Omental fat pad (tissue), 4 donors: ENCODE results near the gene NCF4. TPM values are rescaled to one million over a fixed set of nuclear protein-coding genes. Genes with fewer than 3 reads are reported as not detected.

Source experiments
- ATAC-seq: fragments of 150-250 bp; one replicate; pipeline ENCODE4 v1.9.1; 2016; ENCODE audit warnings: mild to moderate bottlenecking, moderate library complexity; ENCODE audit not compliant: low FRiP score
- DNase-seq: peaks from one replicate; pipeline ENCODE4 v3.0.0-alpha.2; 2019; ENCODE audit warnings: low spot score
- CTCF ChIP-seq, 3 donors: fragments of 450-650 bp; IDR thresholded peaks; one replicate each; pipeline ENCODE4 v1.5.1; 2016 to 2017; ENCODE audit warnings: antibody characterized with exemption in 3 of 3, mild to moderate bottlenecking in 3 of 3, moderate library complexity in 2 of 3
- total RNA-seq, 4 donors: library from RNA; depleted of rRNA; stranded (reverse); fragments of >200 nt; gene quantifications; one replicate each; pipeline ENCODE4 v1.1.0, GENCODE V29; 2016

The NCF4 gene
- total RNA-seq, 4 donors from 2014 or later, result 31.6 to 78.8 (median 41.6) TPM

- DNase-seq, result no peak
- ATAC-seq, result no peak
- no peak for TF ChIP-seq CTCF (IDR thresholded peaks at IDR 0.05)
Measured at GRCh38 chr22:36864454-36865215, 3.8 kb downstream of the NCF4 start.

GRCh38 chr22:36865346-36865745, 4.5 kb downstream of the NCF4 start:
- no peak for DNase-seq
- no peak for ATAC-seq
- TF ChIP-seq CTCF (IDR thresholded peaks at IDR 0.05), result no peak

GRCh38 chr22:36867695-36868094, 6.9 kb downstream of the NCF4 start:
- ATAC-seq (no peak), DNase-seq (no peak)
- no peak for TF ChIP-seq CTCF (IDR thresholded peaks at IDR 0.05)

- TF ChIP-seq CTCF (IDR thresholded peaks at IDR 0.05), result no peak
- DNase-seq (no peak), ATAC-seq (no peak)
Measured at GRCh38 chr22:36868546-36869181, 7.9 kb downstream of the NCF4 start.

GRCh38 chr22:36870250-36870649, 9.4 kb downstream of the NCF4 start:
- ATAC-seq, result no peak
- TF ChIP-seq CTCF (IDR thresholded peaks at IDR 0.05), result no peak
- DNase-seq, result no peak

GRCh38 chr22:36871669-36872081, 10.9 kb downstream of the NCF4 start:
- no peak for TF ChIP-seq CTCF (IDR thresholded peaks at IDR 0.05)
- no peak for ATAC-seq
- no peak for DNase-seq

GRCh38 chr22:36872084-36872483, 11.3 kb downstream of the NCF4 start:
- TF ChIP-seq CTCF (IDR thresholded peaks at IDR 0.05), result no peak
- DNase-seq (no peak), ATAC-seq (no peak)
